Measurements from ENCODE around the gene TANC1. TPM values are rescaled to one million over a fixed set of nuclear protein-coding genes. Genes with fewer than 3 reads are reported as not detected.

Gene TANC1
- total and polyA plus RNA-seq, 2 donors (not counting 3 experiments of a cell fraction or from before 2014, with no cell fraction given) = 58.9 to 99.4 TPM

- DNase-seq (ENCODE audit: low read depth, low spot score) (no peak), FAIRE-seq (no peak)
- no peak overlapping the region for H3K4me2 ChIP-seq (ENCODE audit: insufficient read depth, low read length)
- H3K27ac ChIP-seq (ENCODE audit: insufficient read depth, low read depth, low read length) = no peak overlapping the region
- dilution Hi-C loops (cut with MboI; ENCODE audit: extremely low pct_ligation_motif_present, low sequenced_read_pairs) = no loop called here
- no peak overlapping the region for H3K9ac ChIP-seq (replicated peaks; ENCODE audit: extremely low read depth, insufficient read depth, low read length)
- no peaks in the 10 kb centered on the region for H4K20me1 ChIP-seq (replicated peaks; ENCODE audit: control insufficient read depth, extremely low read depth, insufficient read depth, low read length)
- H3K79me2 ChIP-seq (ENCODE audit: control insufficient read depth, insufficient read depth, low read length) = no peaks in the 10 kb centered on the region
- ChIA-PET CTCF (interaction anchor here (1.3 kb wide), 1 partner anchor 12 kb away, joined by 5 read pairs; no protein-coding TSS in a partner anchor), POLR2A (no interaction called here)
- TF ChIP-seq POLR2A (IDR thresholded peaks at IDR 0.05; ENCODE audit: low read depth, low read length) (no peak), GATA2 (IDR thresholded peaks at IDR 0.05; ENCODE audit: insufficient read depth, insufficient read length, low read depth, low read length) (no peak), POLR2AphosphoS5 (IDR thresholded peaks at IDR 0.05; ENCODE audit: insufficient read depth, low read depth, low read length) (no peak), MYC (IDR thresholded peaks at IDR 0.05; ENCODE audit: low read depth, low read length) (no peak), FOS (IDR thresholded peaks at IDR 0.05; ENCODE audit: borderline replicate concordance, insufficient read depth, low read length) (no peak), CTCF (IDR thresholded peaks at IDR 0.05; ENCODE audit: extremely low read depth in 1 of 2, insufficient read depth in 1 of 2, low read depth in 1 of 2, low read length in 2 of 2) (no peak), MAX (IDR thresholded peaks at IDR 0.05; ENCODE audit: insufficient read depth, insufficient read length) (no peak), JUN (IDR thresholded peaks at IDR 0.05; ENCODE audit: borderline replicate concordance, insufficient read depth, insufficient read length, low read depth) (no peak), EZH2 (IDR thresholded peaks at IDR 0.05; ENCODE audit: borderline replicate concordance, low read depth, low read length, severe bottlenecking) (no peak)
- H3K9me3 ChIP-seq (replicated peaks; ENCODE audit: control insufficient read depth, insufficient read depth, low read length) = no peaks in the 10 kb centered on the region
- no peak overlapping the region for H3K4me3 ChIP-seq (replicated peaks in 1 of 3; ENCODE audit: insufficient read depth in 1 of 3, low read depth in 1 of 3, low read length in 3 of 3)
- peaks cover 6% of the 10 kb centered on the region for H3K4me1 ChIP-seq (ENCODE audit: control insufficient read depth, extremely low read depth, insufficient read depth, low read length)
- no peaks in the 10 kb centered on the region for H3K27me3 ChIP-seq (ENCODE audit: control insufficient read depth in 2 of 2, insufficient read depth in 2 of 2, low read length in 2 of 2)
- no peak overlapping the region for H2AFZ ChIP-seq (ENCODE audit: low read depth, low read length)
- no peaks in the 10 kb centered on the region for H3K9me1 ChIP-seq (replicated peaks; ENCODE audit: control insufficient read depth, extremely low read depth, insufficient read depth, low read length)
- no peaks in the 10 kb centered on the region for H3K36me3 ChIP-seq (ENCODE audit: control insufficient read depth in 2 of 2, extremely low read depth in 1 of 2, insufficient read depth in 2 of 2, low read length in 2 of 2)
- BruUV-seq (replicated peaks) = no TSS peak
- intact Hi-C loops (cut with micrococcal nuclease) = no loop called here
These were observed 46.6 kb upstream of the TANC1 start for GRCh38 chr2:158921599-158922408.
